GM12865 (cell line): ENCODE data around the gene SORCS2.

Source experiments
- DNase-seq: peaks from one replicate; pipeline ENCODE4 v3.0.0; 2010; ENCODE audit warnings: low read depth
- H3K4me3 ChIP-seq: 2 replicates; pipeline ENCODE4 v1.5.1; 2011; ENCODE audit warnings: mild to moderate bottlenecking, low read depth, low read length, control low read depth
- TF ChIP-seq, protein P1 (sequence below): IDR thresholded peaks from 2 replicates; pipeline ENCODE4 v1.5.1; 2011; ENCODE audit warnings: low read length, control low read depth, low read depth, inconsistent platforms; ENCODE audit not compliant: insufficient read depth; ENCODE audit errors: missing control alignments

Gene SORCS2

DNA sequence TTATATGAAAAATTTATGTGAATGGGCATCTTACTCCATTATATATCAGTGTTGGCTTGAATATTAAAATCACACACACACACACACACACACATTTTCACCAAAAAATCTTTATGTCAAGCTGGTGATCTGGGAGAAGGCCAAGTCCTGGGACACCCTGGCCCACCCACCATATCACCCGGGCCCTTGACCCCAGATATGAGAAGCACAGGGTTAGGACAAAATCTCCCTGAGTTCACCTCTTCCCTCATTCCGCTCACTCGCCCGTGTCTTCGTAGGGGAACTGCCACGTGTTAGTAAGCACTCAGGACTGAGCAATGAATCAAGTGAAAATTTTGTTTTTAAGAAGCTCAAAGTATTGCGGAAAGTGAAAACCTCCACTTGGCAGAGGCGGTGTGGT lies 346.2 kb downstream of the SORCS2 start:
- no peak overlapping the region for H3K4me3 ChIP-seq
- TF ChIP-seq, protein P1, sequence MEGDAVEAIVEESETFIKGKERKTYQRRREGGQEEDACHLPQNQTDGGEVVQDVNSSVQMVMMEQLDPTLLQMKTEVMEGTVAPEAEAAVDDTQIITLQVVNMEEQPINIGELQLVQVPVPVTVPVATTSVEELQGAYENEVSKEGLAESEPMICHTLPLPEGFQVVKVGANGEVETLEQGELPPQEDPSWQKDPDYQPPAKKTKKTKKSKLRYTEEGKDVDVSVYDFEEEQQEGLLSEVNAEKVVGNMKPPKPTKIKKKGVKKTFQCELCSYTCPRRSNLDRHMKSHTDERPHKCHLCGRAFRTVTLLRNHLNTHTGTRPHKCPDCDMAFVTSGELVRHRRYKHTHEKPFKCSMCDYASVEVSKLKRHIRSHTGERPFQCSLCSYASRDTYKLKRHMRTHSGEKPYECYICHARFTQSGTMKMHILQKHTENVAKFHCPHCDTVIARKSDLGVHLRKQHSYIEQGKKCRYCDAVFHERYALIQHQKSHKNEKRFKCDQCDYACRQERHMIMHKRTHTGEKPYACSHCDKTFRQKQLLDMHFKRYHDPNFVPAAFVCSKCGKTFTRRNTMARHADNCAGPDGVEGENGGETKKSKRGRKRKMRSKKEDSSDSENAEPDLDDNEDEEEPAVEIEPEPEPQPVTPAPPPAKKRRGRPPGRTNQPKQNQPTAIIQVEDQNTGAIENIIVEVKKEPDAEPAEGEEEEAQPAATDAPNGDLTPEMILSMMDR, result no peak
- no peak for DNase-seq

DNA sequence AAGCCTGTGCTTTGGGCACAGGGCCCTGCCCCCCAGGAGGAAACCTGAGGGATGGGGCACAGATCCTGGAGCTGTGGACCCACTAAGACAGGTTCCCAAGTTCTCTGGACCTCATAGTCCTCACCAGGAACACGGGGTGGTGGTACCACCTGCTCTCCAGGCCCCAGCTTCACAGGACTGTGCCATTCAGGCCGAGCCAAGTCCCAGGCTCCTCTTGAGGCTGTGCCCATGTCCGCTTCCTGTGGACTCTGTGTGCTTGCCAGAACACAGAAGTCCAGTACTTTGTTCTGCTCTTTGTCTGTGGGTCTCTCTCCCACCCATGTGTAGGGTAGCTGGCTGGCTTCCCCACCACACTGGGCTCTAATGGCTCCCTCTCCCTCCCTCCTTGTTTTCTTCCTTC lies 346.8 kb downstream of the SORCS2 start:
- no peak for DNase-seq
- TF ChIP-seq, protein P1, result no peak
- H3K4me3 ChIP-seq, result no peak overlapping the region

DNA sequence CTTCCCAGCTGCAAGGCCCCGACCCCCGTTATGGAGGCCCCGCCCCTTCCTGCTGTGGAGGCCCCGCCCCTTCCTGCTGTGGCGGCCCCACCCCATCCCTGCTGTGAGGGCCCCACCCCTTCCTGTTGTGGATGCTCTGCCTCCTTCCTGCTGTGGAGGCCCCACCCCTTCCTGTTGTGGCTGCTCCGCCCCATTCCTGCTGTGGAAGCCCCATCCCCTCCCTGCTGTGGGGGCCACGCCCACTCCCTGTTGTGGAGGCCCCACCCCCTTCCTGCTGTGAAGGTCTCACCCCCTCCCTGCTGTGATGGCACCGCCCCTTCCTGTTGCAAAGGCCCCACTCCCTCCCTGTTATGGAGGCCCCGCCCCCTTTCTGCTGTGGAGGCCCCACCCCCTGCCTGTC lies 347.3 kb downstream of the SORCS2 start:
- DNase-seq, result peak; percentile 47
- H3K4me3 ChIP-seq, result no peak overlapping the region
- TF ChIP-seq, protein P1, result no peak

DNA sequence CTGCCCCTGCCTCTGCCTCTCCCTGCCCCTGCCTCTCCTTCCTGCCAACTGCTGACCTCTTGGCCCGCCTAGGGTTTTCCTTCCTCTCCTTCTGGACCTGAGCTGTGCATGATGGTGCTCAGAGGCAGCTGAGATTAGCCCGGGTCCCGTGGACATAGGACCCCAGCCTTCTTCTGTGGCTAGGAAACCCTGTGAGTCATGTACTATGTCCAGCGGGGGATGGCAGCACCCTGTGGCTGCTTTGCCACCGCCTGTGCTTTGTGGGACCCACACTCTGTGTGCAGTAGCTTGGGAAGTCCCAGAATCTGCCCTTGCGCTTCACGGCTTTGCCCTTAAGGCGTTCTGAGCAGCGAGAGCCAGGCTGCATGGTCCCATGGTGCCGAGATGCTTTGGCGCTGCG lies 347.9 kb downstream of the SORCS2 start:
- TF ChIP-seq, protein P1, result no peak
- no peak for DNase-seq
- no peak overlapping the region for H3K4me3 ChIP-seq

DNA sequence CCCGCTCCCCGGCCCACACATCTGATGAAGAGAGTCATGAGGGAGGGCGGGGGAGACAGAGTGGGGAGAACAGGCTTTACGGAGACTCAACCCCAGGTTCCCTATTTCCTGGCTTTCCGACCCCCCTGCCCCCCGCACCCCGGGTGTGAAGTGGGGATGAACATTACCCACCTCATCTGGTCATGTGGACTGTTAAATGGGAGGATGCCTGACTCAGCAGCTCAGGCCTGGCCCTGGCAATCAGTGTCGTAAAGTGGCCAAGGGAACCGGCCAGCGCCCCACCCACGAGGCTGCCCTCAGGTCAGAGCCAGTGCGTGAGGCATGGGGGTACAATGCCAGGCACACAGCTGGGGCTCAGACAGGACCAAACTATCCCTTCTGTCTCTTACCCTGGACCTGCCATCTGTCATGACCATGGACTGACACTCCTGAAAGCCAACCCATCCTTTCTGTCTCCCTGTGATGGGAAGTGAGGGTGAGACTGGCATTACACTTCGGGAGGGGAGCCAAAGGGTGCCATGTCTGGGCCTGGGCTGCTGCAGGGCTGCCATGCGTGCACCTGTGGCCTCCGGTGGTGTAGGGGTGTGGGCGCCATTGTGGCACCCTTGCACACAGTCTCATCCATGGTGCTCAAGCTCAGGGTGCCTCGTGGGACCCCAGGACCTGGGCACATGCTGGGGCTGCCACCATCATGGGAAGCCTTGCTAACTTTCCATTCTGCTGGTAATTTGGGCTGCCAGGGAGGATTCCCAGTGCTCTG lies 348.5 kb downstream of the SORCS2 start:
- TF ChIP-seq, protein P1, result no peak
- H3K4me3 ChIP-seq, result no peak overlapping the region
- DNase-seq, result no peak

DNA sequence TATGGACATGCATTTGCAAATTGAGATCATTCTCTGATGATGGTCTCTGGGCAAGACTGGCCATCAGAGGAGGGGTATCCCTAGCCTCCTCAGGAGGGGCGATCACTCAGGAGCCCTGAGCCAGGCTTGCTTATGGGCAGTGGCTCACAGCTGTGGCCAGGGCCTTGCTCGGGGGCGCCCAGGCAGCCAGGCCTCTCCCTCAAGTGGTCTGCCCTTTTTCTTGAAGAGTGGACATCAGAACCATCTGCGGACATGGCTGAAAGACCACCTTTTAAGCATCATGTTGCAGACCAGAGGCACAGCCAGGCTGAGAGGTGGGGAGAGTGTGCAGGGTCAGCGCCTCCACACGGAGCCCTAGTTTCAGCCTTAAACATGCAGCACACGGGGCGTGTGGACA lies 349.1 kb downstream of the SORCS2 start:
- H3K4me3 ChIP-seq, result no peak overlapping the region
- DNase-seq, result no peak
- TF ChIP-seq, protein P1, result no peak

DNA sequence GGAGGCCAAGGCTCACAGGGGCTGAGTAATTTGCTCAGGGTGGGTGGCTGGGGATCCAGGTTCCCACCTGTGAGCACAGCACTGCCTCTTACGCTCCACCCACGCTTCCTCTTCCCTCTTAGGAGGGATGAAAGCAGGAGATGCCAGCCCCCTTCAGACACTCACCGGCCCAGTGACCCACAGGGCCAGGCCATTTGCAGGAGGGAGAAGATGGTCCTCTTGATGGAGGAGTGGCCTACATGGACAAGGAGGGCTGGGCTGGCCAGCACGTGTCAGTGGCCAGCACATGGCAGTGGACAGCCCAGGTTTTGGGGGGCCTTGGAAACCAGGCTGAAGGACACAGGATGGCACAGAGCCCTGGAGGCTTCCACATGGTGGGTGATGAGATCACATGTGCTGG lies 350.4 kb downstream of the SORCS2 start:
- DNase-seq, result no peak
- TF ChIP-seq, protein P1, result no peak
- H3K4me3 ChIP-seq, result no peak overlapping the region
